HK-2 (cell line): Measurements from ENCODE around the gene RORC.

ENCODE experiments used
- DNase-seq: peaks from one replicate; pipeline ENCODE4 v3.0.0-alpha.2; 2018; ENCODE audit not compliant: unreplicated experiment

Gene RORC

DNA sequence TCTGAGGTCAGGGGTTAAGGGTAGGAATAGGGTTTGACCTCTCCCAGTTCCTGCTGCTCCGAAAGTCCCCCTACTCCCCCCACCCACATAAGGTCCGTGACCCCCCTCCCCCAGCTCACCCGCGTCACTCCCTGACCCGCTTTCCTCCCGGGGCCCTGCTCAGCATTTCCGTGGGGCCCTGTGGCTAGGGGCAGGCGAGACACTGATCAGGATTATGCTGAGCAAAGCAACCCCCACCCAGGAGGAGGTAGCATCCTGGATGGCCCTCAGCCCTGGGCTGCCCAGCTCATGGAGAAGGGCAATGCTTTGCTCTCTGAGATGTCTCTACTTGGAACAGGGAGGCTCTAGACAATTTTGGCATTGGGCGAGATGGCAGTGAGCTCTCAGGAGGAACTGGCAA, 3.7 kb downstream of the RORC start:
- DNase-seq, result no peak

DNA sequence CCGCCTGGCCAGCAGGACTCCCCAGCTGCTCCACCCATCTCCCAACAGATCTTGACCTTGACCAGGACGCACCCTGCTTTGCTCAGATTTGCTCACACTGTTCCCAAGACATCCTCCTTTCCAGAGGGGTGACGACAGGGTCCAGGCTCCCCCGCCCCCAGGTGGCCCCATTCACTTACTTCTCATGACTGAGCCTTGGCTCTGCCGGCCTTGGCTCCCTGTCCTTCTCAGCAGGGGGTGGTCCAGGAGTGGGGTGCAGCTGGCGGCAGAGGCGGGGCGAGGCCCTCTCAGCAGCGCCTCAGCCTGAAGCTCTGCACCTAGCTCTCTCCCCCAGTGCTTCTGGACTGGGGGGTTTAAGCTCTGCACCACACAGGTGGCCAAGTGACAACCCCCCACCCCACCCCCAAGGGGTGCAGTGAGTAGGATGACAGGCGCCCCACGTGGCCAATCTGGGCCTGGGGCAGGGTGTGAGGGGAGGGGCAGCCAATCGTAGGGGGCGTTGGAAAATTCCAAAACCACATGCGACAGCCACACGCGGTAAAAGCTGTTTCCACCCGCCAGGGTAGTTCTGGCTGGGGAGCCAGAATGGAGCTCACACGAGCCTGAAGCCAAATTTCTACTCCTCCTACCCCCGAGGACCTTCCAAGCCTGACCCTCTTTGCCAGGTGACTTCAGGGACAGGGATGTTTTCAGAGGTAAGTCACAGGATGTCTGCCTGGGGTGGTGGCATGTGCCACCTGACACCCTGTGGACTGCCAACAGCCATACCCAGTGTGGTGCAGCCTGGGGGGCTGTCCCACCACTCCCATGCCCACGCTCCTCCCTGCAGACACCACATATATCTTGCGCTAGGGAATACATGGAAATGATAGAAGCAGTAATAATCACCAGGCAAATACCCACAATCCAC, 5.6 kb downstream of the RORC start:
- no peak for DNase-seq

DNA sequence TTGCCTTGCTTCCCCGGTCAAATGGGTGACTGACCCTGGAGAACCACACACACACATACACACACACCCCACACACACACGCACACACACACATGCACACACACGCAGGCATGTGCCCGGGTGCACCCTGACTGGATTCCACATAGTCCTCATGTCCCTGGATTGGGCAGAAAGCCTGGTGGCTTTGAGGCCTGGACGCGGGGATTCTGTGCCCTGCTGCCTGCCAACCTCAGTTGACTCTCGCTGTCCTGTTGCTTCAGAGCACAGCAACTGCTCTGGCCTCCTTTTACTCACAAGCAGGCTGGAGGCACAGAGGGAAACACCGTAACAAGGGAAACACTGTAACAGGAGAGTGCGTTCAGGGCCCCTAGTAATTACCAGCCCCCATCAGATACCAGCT, 6.4 kb downstream of the RORC start:
- DNase-seq, result no peak

DNA sequence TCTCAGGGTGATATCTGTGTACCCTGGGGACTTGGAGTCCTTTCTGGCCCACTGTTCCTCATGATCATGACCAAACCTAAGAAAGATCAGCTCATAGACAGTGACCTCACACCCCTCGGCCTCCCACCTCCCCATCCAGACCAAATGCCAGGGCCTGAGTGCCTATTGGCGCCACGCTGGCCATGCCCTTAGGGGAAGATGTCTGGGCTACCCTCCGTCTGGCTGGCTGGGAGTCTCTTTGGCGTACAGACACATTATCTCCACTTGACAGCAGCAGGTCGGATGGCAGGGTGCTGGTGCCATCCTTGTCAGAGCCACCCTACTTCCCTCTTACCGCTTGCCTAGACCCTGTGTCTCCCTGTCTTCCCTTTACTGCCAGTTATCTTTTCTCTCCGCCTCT, 8.4 kb downstream of the RORC start:
- DNase-seq, result no peak

DNA sequence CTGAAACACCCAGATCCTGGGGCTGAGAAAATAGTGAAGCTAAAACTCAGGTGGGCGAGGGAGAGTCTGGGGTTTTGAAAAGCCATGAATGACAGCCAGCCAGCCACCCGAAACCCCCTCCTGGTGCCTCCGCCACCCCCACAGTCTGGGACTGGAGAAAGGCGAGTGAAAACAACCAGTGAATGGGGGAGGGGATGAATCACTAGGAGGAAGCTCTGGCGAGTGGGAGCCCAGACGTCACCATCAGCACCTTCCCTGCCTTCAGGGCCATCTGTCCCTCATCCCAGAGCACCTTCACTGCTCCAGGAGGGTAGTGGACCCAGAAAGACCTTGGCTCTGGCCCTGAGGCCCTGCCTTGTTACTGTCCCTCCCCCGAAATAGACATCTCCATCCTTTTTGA, 9.2 kb downstream of the RORC start:
- no peak for DNase-seq

DNA sequence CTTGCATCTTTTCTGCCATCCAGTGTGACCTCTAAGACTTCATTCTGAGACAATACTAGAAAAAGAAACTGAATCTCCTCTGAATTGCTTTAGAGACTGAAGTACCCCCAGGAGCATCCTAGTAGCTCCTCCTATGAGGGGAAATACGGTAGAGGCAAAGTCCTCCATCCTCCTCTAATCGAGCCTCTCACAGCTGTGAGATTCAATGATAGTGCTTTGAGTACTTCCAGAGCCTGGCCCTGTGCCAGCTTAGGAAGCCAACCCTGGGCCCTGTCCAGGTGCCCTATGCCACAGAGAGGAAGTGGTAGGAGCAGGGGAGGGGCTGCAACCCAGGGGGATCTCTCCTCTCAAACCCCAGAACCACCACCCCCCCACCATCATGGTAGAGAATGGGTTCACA, 10.7 kb downstream of the RORC start:
- no peak for DNase-seq

DNA sequence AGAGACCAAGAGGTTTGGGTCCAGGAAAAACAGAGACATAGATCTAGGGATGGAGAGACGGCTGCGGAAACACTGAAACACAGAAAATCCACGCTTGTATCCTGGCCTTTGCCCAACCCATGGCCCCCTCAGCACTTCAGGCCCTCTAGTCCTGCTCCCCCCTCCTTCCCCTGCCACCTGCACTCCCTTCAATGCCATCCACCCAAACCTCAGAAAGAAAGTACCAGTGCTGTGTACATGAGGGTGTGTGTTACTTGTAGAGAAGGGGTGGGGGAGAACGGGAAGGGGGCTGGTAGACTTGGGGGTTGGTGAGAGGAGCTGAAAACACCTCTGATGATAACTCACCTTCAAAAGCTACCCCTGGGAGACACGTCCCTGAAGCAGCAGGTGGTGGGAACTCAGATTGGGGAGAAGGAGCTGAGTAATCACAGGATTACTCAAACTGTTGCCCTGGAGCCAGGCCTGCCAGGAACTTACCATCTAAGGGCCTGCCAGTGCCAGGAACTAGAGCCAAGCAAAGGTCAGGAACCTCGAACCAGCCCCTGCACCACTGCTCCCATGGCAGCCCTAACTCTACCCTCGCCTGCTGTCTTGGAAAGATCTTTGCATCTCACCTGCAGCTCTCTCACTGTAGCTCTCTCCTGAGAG, 11.5 kb downstream of the RORC start:
- no peak for DNase-seq

DNA sequence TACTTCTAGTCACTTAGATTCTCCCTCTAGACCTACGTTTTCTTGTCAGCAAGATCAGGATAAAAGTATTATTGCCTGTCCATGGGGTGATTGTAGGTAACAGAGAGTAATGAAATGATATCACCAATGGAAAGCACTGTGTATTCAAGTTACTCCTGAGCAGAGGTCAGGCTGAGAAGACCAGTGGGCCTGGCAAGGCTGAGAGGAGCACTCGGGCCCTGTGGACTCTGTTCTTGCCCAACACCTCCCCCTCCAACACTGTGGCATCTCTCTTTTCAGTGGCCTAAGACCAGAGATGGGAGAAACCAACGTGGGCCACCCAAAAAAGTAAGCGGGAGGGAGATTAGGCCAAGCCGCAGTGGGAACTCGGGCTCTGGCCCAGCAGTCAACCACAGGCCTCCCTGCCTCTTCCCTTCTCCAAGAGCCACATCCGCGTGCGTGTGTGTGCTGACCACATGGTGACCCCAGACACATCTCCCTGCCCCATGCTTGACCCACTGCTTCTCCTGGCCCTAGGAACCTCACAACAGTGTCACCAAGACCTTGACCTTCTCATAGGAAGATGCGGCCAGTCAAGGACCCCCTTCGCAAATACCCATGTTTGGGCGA, 12.3 kb downstream of the RORC start:
- DNase-seq, result no peak

DNA sequence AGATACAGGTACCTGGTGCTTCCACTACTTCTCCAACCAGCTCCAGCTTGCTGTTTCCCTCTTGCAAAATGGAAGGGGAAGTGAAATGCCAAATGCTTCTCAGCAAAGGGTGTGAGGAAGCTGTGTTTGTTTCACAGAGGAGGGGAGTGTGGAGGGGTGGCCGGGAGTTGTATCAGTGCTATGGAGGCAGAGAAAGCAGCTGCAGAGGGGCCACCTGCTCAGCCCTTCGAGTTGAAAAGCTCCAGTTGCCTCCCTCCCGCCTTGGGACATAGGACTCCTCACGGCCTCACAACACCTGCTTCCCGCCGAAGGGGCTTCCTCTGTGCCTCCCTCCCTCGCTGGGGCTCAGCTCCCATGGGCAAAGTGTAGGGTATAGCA, 14.3 kb downstream of the RORC start:
- DNase-seq, result no peak

DNA sequence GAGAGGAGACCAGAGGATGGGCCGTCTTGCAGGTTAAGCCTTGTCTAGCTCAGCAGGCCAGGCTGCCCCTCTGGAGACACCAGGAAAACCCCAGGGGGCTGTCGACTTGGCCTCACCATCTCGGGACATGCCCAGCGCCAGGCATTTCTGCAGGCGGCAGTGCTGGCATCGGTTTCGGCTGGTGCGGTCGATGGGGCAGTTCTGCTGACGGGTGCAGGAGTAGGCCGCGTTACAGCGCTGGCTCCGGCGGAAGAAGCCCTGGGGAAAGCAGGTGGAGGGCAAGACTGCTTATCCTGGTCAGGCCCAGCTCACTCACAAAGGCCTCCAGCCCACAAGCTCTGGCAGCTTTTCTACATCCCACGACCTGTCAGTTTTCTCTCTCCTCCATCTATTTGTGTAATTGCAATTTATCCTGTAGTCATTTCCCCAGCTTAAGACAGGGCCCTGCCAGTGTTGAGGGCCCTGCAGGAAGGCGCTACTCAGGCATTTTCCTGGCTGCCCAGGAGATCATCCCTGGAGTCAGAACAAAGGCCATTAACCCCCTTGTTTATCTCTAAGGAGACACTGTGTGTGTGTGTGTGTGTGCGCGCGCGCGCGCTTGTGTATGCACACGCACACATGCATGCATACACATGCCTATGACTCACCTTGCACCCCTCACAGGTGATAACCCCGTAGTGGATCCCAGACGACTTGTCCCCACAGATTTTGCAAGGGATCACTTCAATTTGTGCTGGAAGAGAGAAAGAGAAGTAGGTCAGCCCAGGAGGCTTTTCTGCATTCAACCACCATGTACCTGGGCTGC, 14.9 kb downstream of the RORC start:
- DNase-seq, result no peak

DNA sequence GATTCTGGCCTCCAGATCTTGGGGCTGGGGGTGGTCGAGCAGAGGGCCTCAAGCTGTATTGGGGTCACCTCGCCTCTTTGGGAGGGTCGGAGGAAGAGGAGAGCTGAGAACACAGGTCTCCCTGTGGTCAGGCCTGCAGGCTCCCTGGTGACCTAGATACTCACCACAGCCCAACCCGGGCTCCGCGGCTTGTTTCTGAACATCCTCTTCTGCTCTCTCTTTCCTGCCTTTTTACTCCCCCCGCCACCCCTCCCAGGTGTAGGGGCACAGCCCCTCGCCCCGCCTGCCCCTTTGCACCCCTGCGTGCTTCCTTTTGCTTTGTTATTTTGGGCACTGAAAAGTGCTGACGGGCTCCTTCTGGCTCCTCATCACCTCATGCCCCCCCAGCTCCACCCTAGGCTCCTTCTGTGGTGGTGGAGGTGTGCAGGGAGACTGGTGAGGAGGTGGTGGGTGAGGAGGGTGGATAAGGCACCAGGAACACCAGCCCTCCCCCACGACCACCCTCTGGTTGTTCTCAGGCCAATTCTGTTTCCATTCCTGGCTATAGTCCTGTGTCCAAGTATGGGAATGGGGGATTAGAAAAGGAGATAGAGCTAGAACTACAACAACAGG, 15.8 kb downstream of the RORC start:
- DNase-seq, result no peak

DNA sequence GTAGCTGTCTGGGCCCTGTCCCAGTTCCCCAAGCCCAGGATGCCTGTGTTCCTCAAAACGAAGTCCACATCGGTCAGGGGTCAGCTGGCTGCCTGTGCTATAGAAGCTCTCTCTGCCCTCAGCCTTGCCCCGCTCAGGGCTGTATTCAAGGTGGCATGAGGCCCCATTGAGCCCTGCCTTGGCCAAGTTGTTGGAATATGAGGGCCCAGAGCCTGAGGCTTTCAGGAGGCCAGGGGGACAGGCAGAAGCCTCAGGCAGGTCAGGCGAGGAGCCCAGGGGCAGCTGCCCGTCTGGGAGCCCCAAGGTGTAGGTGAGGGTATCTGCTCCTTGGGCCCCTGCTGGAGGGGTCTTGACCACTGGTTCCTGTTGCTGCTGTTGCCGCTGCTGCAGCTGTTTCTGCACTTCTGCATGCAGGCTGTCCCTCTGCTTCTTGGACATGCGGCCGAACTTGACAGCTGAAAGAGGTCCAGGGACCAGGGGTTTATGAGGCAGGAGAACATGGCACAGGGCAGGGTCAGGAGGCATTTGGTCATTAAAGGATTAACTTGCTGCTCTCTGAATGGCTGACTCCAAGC, 16.5 kb downstream of the RORC start:
- DNase-seq, result no peak

DNA sequence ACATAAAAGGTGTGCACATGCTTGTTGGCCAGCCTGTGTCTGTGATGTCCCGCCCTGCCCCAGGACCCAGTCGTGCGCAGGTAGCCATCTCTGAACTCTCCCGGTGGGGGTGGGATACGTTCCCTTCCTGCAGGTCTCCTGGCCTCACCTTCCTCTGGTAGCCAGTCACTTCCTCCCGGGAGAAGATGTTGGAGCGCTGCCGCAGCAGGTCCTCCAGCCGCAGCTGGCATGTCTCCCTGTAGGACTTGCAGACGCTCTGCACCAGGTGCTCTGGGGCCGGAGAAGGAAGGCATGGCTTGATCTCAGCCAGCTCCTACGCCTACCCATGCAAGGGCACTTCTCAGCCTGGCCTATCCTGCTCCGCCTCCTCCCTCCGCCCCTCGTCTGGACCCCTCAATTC, 17.2 kb downstream of the RORC start:
- no peak for DNase-seq

DNA sequence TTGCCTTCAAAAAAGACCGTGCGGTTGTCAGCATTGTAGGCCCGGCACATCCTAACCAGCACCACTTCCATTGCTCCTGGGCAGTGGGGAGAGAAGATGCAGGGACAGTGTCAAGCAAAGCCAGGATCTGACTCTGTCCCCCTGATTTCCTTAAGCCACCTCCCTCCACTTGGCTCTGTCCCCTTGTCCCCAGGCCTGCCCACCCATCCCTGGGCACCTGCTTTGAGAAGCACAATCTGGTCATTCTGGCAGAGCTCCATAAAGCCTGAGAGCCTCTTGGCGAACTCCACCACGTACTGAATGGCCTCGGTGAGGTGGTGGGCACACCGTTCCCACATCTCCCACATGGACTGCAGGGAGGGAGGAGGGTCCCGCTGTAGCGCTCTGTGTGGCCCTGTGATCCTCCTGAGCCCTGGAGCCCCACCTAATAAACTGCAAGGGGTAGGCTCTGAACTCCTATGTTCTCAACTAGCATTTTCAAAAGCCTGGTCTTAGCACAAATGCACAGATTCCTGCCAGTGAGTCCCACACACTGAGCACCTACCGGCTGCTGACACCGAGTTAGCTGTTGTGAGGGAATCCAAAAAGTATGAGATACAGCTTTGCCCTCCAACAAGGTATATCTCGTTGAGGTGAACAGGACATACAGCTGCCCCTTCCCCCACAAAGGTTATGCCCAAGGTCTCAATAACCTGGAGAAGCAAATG, 18.2 kb downstream of the RORC start:
- DNase-seq, result no peak

DNA sequence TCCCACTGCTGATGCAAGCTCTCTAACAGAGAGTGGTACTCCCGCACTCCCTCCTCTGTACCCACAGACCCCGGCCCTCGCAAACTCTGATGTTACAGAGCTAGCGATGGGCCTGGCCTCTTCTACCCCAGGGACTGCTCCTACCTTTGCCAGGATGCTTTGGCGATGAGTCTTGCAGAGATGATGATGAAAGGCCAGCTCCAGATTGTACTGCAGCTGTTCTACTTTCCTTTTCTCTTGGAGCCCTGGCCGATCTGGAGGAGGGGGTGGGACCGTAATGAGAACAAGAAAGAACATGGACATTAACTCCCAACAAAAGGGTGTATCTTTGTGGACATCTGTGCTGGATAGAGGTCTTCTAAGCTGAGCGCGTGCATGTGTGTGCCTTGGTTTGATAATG, 20.4 kb downstream of the RORC start:
- DNase-seq, result no peak

DNA sequence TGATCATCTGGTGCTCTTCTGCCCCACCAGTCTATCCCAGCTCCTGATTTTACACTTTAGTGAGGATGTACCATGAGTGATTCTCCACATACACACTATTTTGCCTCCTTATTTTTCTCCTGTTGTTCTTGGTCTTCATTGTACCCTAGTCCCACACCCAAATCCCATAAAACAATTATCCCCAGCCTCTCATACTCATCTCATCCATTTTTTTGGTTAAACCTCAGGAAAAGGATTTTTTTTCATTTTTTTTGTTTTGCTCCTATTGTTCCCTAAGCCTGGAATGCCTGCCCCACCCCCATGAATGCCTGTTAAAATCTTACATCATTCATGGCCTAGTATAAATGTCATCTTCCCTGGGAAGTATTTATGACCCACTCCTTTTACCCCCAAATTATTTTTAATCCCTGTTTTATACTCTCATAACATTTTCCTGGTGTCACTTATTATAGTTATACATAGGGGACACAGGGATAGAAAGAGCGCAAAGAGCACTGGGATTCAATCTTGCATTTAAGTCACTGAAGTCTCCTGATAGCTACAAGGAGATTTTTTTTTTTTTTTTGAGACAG, 21.5 kb downstream of the RORC start:
- DNase-seq, result no peak

DNA sequence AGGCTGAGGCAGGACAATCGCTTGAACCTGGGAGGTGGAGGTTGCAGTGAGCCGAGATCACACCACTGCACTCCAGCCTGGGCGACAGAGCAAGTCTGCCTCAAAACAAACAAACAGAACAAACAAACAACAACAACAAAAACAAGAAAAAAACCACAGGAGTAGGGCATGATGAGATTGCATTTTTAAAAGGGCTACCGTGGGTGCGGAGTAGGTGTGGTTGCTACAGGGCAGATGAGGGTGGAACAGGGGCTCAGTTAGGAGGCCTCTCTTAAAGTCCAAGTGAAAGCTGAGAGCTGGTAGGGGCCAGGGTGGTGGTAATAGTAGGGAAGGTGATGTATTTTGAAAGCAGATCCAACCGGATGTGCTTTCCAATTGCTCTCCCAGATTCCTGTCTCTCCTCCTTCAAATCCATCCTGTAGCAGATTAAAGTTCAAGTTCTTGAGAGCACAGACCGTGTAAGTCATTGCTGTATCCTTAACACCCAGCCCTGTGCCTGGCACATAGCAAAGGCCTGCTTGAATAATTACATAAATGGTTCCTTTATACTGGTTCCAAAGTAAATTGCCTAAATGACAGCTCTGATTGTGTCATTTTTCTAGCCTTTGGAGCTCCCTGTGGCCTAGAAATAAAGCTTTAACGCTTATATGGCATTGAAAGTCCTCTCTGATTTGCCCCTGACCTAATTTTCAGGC, 22.2 kb downstream of the RORC start:
- DNase-seq, result no peak

DNA sequence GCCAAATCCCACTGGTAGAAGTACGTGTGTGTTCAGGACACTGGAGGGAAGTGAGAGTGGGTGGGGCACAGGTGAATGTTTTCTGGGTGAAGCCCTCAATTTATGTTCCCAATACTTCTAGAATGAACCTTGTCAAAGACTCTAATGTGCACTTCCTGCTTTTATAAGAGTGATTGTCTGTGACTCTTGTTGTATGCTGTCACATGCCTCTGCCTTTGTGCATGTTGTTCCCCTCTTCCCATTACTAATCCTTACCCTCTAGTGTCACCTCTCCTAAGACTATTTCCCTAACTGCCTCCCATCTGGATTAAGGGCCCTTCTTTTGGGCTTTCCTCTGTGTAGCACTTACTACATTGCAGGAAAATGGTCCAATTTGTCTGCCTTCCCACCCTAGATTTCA, 23.8 kb downstream of the RORC start:
- no peak for DNase-seq

DNA sequence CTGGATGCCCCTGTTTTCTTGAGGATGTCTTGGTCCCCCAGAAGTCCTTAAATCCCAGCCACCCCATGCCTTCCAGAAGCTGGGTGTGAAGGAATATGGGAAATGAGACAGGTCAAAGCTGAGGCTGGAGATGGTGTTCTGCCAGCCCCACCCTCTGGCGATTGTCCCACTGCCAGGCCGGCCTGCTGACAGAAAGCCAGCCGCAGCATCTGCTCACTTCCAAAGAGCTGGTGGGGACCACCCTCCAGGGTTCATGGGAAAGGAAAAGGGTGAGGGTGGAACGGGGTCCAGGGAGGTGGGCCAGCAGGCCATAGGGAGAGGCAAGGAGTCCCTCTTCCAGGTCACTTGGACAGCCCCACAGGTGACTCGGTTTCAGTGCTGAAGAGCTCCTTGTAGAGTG, 24.5 kb downstream of the RORC start:
- DNase-seq, result no peak

DNA sequence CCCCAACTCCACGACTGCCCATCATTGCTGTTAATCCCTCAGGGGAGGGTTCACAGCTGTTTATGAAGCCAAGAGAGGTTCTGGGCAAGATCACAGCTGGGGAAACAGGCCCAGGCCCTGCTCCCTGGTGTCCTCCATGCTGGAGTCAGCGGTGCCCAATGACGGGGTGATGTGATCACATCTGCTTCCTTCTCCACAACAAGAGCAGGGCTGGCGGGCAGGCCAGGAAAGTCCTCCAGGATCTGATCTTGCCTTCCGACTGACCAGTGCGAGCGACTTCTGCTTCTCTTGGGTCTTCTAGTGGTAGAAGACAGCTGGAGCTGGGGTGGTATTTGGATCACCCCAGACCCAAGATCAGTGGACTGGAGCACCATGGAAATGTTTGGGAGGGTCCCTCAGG, 25.4 kb downstream of the RORC start:
- DNase-seq, result no peak
